GM12875 (cell line): ENCODE measurements around the gene ZDHHC13.

Source experiments
- H3K4me3 ChIP-seq: one replicate; pipeline ENCODE4 v1.5.1; 2011; ENCODE audit warnings: low read depth, low read length, control low read depth
- TF ChIP-seq, protein P1 (sequence below): IDR thresholded peaks from 2 replicates; pipeline ENCODE4 v1.5.1; 2011; ENCODE audit warnings: low read depth, mild to moderate bottlenecking, control low read depth, inconsistent platforms, low read length, moderate library complexity, borderline replicate concordance; ENCODE audit not compliant: insufficient read depth

Gene ZDHHC13

DNA sequence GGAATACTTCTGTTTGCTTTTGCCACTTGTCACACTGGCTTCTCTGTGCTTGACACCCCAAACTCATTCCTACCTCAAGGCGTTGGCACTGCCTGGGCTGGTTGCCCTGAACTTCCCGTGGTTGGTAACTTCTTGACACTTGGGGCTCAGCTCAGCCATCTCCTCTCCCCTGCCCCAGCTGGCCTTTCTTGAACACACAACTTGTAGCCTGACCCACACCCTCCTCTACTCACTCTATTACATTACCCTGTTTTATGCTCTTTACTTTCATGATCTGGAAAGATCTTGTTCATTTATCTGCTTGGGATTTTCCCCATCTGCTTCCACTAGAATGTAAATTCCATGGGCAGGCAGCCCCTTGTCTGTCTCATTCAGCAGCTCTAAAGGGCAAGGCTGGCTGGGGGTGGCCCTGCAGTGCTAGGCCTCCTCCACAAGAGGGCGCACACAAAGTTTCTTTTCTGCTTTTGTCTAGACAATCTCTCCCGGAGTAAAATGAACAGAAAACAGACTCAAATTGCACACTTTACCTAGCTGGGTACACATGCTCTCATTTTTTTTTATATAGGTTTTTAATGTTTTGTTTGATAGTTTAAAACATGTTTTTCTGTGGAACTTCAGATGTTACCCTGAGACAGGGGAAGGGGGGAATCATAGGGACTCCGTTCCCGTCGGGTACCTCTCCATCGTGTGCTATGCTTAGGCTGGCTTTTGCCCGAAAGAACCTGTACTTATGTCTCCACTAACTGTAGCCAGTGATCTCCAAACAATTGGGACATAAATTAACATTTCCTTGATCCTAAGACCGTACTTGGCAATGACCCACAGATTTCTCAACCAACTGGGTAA is 40.0 kb upstream of the ZDHHC13 start:
- TF ChIP-seq, protein P1, sequence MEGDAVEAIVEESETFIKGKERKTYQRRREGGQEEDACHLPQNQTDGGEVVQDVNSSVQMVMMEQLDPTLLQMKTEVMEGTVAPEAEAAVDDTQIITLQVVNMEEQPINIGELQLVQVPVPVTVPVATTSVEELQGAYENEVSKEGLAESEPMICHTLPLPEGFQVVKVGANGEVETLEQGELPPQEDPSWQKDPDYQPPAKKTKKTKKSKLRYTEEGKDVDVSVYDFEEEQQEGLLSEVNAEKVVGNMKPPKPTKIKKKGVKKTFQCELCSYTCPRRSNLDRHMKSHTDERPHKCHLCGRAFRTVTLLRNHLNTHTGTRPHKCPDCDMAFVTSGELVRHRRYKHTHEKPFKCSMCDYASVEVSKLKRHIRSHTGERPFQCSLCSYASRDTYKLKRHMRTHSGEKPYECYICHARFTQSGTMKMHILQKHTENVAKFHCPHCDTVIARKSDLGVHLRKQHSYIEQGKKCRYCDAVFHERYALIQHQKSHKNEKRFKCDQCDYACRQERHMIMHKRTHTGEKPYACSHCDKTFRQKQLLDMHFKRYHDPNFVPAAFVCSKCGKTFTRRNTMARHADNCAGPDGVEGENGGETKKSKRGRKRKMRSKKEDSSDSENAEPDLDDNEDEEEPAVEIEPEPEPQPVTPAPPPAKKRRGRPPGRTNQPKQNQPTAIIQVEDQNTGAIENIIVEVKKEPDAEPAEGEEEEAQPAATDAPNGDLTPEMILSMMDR, result peak; percentile 92
- no peak overlapping the region for H3K4me3 ChIP-seq

DNA sequence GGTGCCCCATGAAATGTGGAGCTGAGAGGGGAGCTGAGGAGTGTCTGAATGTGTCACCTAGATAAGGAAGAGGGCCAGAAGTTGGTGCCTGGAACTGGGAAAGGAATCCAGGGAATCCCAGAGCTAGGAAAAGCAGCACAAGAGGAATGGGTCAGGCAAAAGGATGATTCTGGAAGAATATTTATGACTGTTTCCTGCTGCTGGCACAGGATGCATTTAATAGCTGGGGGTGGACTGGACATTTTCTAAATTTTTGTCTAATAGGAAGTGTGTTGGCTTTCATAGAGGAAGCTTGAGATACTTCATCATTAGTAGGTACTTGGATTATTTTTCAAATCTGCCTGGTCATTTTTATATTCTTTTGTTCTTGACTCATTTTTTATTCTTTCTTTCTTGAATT is 39.0 kb upstream of the ZDHHC13 start:
- TF ChIP-seq, protein P1, result no peak
- H3K4me3 ChIP-seq, result no peak overlapping the region

DNA sequence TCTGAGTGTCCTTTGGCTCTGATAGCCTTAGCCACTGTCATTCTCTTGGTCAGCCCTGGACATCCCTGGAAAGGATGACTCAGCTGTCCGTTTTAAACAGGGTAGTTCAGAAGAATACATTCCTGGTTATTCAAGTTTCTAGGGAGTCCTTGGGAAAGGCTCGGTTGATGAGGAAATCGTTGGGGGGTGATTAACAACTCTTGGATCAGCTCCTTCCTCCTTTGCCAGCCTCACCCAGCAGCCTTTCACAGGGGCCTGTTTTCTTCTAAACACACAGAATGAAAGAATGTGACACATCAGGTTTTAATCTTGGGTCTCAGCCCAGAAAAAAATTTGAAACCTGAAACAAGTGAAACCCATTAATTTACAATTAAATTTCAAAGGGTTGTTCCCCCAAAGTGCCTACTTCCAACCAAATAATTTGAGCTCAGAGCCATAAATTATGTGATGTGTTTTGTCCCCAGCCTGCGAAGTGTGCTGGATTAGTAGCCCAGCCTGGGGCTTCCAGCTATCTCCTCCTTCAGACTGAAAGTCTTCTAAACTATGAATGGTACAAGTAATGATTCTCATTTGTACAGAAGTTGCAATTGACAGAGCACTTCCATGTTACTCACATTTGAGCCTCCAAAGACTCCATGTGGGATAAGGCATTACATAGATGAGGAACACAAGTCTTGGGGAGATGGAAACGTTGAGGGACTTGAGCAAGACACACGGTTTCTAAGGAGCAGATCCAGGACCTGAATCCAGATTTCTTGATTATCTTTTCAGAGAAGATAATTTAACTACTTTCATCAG is 37.1 kb upstream of the ZDHHC13 start:
- H3K4me3 ChIP-seq, result no peak overlapping the region
- TF ChIP-seq, protein P1, result no peak

DNA sequence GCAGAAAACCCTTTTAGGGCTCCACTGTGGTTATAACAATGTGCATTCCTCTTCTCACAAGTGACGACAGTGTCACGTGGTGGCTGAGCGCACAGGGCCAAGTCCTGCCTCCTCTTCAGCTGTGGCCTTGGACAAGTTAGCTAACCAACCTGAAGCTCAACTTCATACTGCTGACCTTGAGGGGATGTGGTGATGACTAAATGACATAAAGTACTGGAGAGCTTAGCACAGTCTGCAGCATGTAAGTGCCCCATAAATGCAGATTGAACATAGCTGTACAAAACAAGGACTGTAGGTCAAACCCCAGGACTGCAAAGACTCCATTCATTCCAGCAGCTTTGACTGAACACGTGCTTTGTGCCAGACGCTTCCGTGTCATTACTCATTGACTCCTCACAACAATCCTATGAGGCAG is 36.4 kb upstream of the ZDHHC13 start:
- H3K4me3 ChIP-seq, result no peak overlapping the region
- TF ChIP-seq, protein P1, result no peak

DNA sequence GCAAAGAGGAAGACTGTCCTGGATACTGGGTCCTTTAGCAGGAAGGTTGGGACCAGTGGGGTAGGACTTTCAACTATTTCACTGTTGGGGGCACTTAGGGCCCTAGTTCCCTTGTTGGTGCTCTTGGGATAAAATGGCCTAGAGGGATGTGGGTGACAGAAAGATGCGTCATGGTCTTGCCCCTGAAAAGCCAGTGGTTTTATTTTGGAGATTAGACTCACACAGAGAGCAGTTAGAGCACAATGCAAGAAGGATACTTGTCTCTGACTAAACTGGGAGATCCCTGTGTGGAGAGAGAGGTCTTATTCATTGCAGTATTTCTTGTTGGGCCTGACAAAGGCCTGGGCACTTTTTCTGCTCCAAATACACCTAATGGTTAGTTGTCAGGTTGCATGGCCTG is 33.8 kb upstream of the ZDHHC13 start:
- H3K4me3 ChIP-seq, result no peak overlapping the region
- TF ChIP-seq, protein P1, result no peak

DNA sequence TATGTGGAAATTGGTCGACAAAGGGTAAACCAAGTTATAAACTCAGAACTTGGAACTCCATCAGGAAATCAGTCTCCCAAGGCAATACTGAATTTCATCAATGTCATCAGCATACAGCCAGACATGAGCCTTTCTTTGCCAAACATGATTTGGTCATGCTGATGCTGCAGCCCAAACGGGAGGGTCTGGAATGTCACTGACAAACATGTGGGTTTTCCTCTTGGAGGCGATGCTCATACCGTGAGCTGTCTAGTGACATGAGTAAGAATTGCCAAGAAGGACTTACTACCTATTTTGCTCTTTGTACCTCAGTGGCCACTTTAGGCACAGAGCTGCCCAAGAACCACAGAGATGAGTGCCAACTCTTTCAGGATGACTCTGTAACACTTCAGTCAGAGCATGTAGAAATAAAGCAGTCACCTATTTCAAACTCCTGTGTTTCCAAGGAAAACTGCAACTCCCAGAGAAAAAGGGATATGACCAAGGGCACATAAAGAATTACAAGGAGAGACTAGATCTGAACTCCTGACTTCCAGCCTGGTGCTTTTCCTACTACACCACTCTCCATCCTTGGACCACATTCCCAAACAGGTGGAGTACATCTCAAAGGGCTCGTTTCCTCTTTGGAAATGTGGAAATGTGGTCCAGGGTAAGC is 32.2 kb upstream of the ZDHHC13 start:
- no peak overlapping the region for H3K4me3 ChIP-seq
- TF ChIP-seq, protein P1, result no peak
